Neural progenitor cell (in vitro differentiated cells): ENCODE data around the gene ATP1A2. TPM values are rescaled to one million over a fixed set of nuclear protein-coding genes. Genes with fewer than 3 reads are reported as not detected.

Source experiments
- DNase-seq: peaks from one replicate; pipeline ENCODE4 v3.0.0-alpha.2; 2016; ENCODE audit warnings: low spot score
- H2AFZ ChIP-seq: fragments of 200-600 bp; sonication (generic); replicated peaks from 2 replicates; pipeline ENCODE4 v1.6.1; 2016; ENCODE audit warnings: antibody characterized with exemption
- H3F3A ChIP-seq: fragments of 200-600 bp; sonication (generic); 2 replicates; pipeline ENCODE4 v1.6.1; 2016; ENCODE audit warnings: antibody characterized with exemption, low read depth
- H3K27ac ChIP-seq: fragments of 200-600 bp; sonication (generic); 2 replicates; pipeline ENCODE4 v1.5.1; 2016; ENCODE audit warnings: mild to moderate bottlenecking
- H3K27me3 ChIP-seq: fragments of 200-600 bp; sonication (generic); 2 replicates; pipeline ENCODE4 v1.6.1; 2016; ENCODE audit warnings: mild to moderate bottlenecking, moderate library complexity
- H3K36me3 ChIP-seq: fragments of 200-600 bp; sonication (generic); 2 replicates; pipeline ENCODE4 v1.5.1; 2016
- H3K4me1 ChIP-seq: fragments of 200-600 bp; sonication (generic); 2 replicates; pipeline ENCODE4 v1.6.1; 2016; ENCODE audit warnings: mixed run types
- H3K4me2 ChIP-seq: fragments of 200-600 bp; sonication (generic); 2 replicates; pipeline ENCODE4 v1.6.1; 2016
- H3K4me3 ChIP-seq: fragments of 200-600 bp; sonication (generic); 2 replicates; pipeline ENCODE4 v1.5.1; 2016
- H3K79me2 ChIP-seq: fragments of 200-600 bp; sonication (generic); 2 replicates; pipeline ENCODE4 v1.6.1; 2016; ENCODE audit warnings: low read depth
- H3K9ac ChIP-seq: fragments of 200-600 bp; sonication (generic); 2 replicates; pipeline ENCODE4 v1.6.1; 2016
- H3K9me3 ChIP-seq: fragments of 200-600 bp; sonication (generic); 2 replicates; pipeline ENCODE4 v1.5.1; 2016; ENCODE audit warnings: low read depth
- H4K20me1 ChIP-seq: fragments of 200-600 bp; sonication (generic); 2 replicates; pipeline ENCODE4 v1.6.1; 2016; ENCODE audit warnings: low read depth
- H3K27ac Mint-ChIP-seq: 3 replicates; pipeline ENCODE4 v1.8.0; 2021; ENCODE audit warnings: mixed read lengths
- H3K27me3 Mint-ChIP-seq: 2 replicates; pipeline ENCODE4 v1.8.0; 2022; ENCODE audit warnings: low read depth, mild to moderate bottlenecking, inconsistent platforms, moderate library complexity, mixed read lengths; ENCODE audit not compliant: insufficient read depth
- H3K36me3 Mint-ChIP-seq: 3 replicates; pipeline ENCODE4 v1.8.0; 2021; ENCODE audit warnings: mixed read lengths
- H3K4me1 Mint-ChIP-seq: 3 replicates; pipeline ENCODE4 v1.8.0; 2021; ENCODE audit warnings: mixed read lengths
- H3K4me3 Mint-ChIP-seq: 3 replicates; pipeline ENCODE4 v1.8.0; 2021; ENCODE audit warnings: mild to moderate bottlenecking, moderate library complexity, mixed read lengths
- H3K9me3 Mint-ChIP-seq: 3 replicates; pipeline ENCODE4 v1.8.0; 2020; ENCODE audit warnings: mixed read lengths
- CTCF ChIP-seq: fragments of 200-600 bp; sonication (generic); IDR thresholded peaks from 2 replicates; pipeline ENCODE4 v1.5.1; 2017; ENCODE audit warnings: antibody characterized with exemption, mild to moderate bottlenecking
- EZH2 ChIP-seq: fragments of 200-600 bp; sonication (generic); IDR thresholded peaks from 2 replicates; pipeline ENCODE4 v1.6.1; 2017; ENCODE audit warnings: antibody characterized with exemption, mild to moderate bottlenecking, moderate library complexity
- EZH2phosphoT487 ChIP-seq: fragments of 200-600 bp; sonication (generic); IDR thresholded peaks from 2 replicates; pipeline ENCODE4 v1.6.1; 2017; ENCODE audit warnings: antibody characterized with exemption
- total RNA-seq: library from RNA; depleted of rRNA; stranded (reverse); fragments of >200 nt; gene quantifications from 2 replicates; pipeline ENCODE4 v1.2.3, GENCODE V29; 2015; ENCODE audit warnings: low replicate concordance

Gene ATP1A2
- total RNA-seq, 1 donor from 2014 or later: 88.6 TPM

- Histone ChIP-seq H3K36me3 (peaks cover 6% of the 10 kb centered on the region), H3F3A (no peaks in the 10 kb centered on the region), H3K4me3 (no peak overlapping the region), H2AFZ (no peak overlapping the region), H4K20me1 (peaks cover 3% of the 10 kb centered on the region), H3K27ac (no peak overlapping the region), H3K79me2 (no peaks in the 10 kb centered on the region), H3K9ac (no peak overlapping the region), H3K9me3 (no peaks in the 10 kb centered on the region), H3K27me3 (no peaks in the 10 kb centered on the region), H3K4me2 (no peak overlapping the region), H3K4me1 (no peaks in the 10 kb centered on the region)
- TF ChIP-seq EZH2phosphoT487 (no peak), CTCF (no peak), EZH2 (no peak)
- Mint-ChIP-seq H3K4me1 (peaks cover 3% of the 10 kb centered on the region), H3K36me3 (peaks cover 60% of the 10 kb centered on the region), H3K27me3 (peaks cover 4% of the 10 kb centered on the region), H3K4me3 (no peak overlapping the region), H3K27ac (no peak overlapping the region), H3K9me3 (no peaks in the 10 kb centered on the region)
- DNase-seq: no peak
Measured at GRCh38 chr1:160127865-160128523, 12.4 kb downstream of the ATP1A2 start.

- TF ChIP-seq CTCF (no peak), EZH2phosphoT487 (no peak), EZH2 (no peak)
- Mint-ChIP-seq H3K4me3 (no peak overlapping the region), H3K27ac (no peak overlapping the region), H3K9me3 (no peaks in the 10 kb centered on the region), H3K27me3 (peaks cover 4% of the 10 kb centered on the region), H3K36me3 (peaks cover 60% of the 10 kb centered on the region), H3K4me1 (peaks cover 3% of the 10 kb centered on the region)
- H3K9me3 ChIP-seq: no peaks in the 10 kb centered on the region
- H3K4me3 ChIP-seq: no peak overlapping the region
- H2AFZ ChIP-seq: no peak overlapping the region
- no peak for DNase-seq
- H3K9ac ChIP-seq: no peak overlapping the region
- H3K4me1 ChIP-seq: no peaks in the 10 kb centered on the region
- H3K27ac ChIP-seq: no peak overlapping the region
- peaks cover 3% of the 10 kb centered on the region for H4K20me1 ChIP-seq
- peaks cover 6% of the 10 kb centered on the region for H3K36me3 ChIP-seq
- no peaks in the 10 kb centered on the region for H3K79me2 ChIP-seq
- no peaks in the 10 kb centered on the region for H3F3A ChIP-seq
- H3K27me3 ChIP-seq: no peaks in the 10 kb centered on the region
- H3K4me2 ChIP-seq: no peak overlapping the region
Measured at GRCh38 chr1:160128636-160129035, 13.1 kb downstream of the ATP1A2 start.

GRCh38 chr1:160129046-160129445 is 13.5 kb downstream of the ATP1A2 start:
- no peaks in the 10 kb centered on the region for H3K27me3 ChIP-seq
- peaks cover 3% of the 10 kb centered on the region for H3K4me1 Mint-ChIP-seq
- H3K4me1 ChIP-seq: no peaks in the 10 kb centered on the region
- TF ChIP-seq EZH2 (no peak), CTCF (no peak), EZH2phosphoT487 (no peak)
- H3K9ac ChIP-seq: no peak overlapping the region
- peaks cover 60% of the 10 kb centered on the region for H3K36me3 Mint-ChIP-seq
- no peak overlapping the region for H2AFZ ChIP-seq
- no peaks in the 10 kb centered on the region for H3K9me3 ChIP-seq
- no peak overlapping the region for H3K27ac Mint-ChIP-seq
- no peak overlapping the region for H3K4me3 Mint-ChIP-seq
- DNase-seq: no peak
- no peak overlapping the region for H3K27ac ChIP-seq
- H3K79me2 ChIP-seq: no peaks in the 10 kb centered on the region
- no peaks in the 10 kb centered on the region for H3F3A ChIP-seq
- H3K27me3 Mint-ChIP-seq: peaks cover 4% of the 10 kb centered on the region
- H3K9me3 Mint-ChIP-seq: no peaks in the 10 kb centered on the region
- peaks cover 6% of the 10 kb centered on the region for H3K36me3 ChIP-seq
- H4K20me1 ChIP-seq: no peaks in the 10 kb centered on the region
- H3K4me3 ChIP-seq: no peak overlapping the region
- H3K4me2 ChIP-seq: no peak overlapping the region
